Upper lobe of left lung (tissue), 6 donors: ENCODE data around the gene FGF14. TPM values are rescaled to one million over a fixed set of nuclear protein-coding genes. Genes with fewer than 3 reads are reported as not detected.

Experiments used
- ATAC-seq, 2 donors: fragments of 200-7000 bp; cut with Tn5 transposase; one replicate each; pipeline ENCODE4 v1.9.1; 2022; ENCODE audit warnings: mild to moderate bottlenecking in 2 of 2, moderate library complexity in 2 of 2; ENCODE audit not compliant: low FRiP score in 2 of 2
- DNase-seq, 2 donors: peaks; one replicate each; pipeline ENCODE4 v3.0.0-alpha.2; 2019 to 2020
- H3K27ac ChIP-seq, 4 donors: fragments of 200-600 bp; sonication (generic); one replicate each; pipeline ENCODE4 v1.5.1; 2016 to 2019
- H3K27me3 ChIP-seq, 4 donors: fragments of 200-600 bp; sonication (generic); one replicate each; pipeline ENCODE4 v1.5.1; 2017 to 2019
- H3K36me3 ChIP-seq, 4 donors: fragments of 200-600 bp; sonication (generic); one replicate each; pipeline ENCODE4 v1.5.1; 2016 to 2019
- H3K4me1 ChIP-seq, 4 donors: fragments of 200-600 bp; sonication (generic); one replicate each; pipeline ENCODE4 v1.5.1; 2018 to 2019
- H3K4me3 ChIP-seq, 4 donors: fragments of 200-600 bp; sonication (generic); one replicate each; pipeline ENCODE4 v1.5.1; 2017 to 2019; ENCODE audit warnings: mild to moderate bottlenecking in 2 of 4, moderate library complexity in 1 of 4
- H3K9me3 ChIP-seq, 4 donors: fragments of 200-600 bp; sonication (generic); one replicate each; pipeline ENCODE4 v1.5.1; 2018 to 2019
- EP300 ChIP-seq, 4 donors: sonication (generic); formaldehyde crosslinking; IDR thresholded peaks; one replicate each; pipeline ENCODE4 v1.5.1; 2017; ENCODE audit warnings: antibody characterized with exemption in 4 of 4, control low read depth in 2 of 4
- POLR2A ChIP-seq, 4 donors: fragments of 450-650 bp; IDR thresholded peaks; one replicate each; pipeline ENCODE4 v1.5.1; 2016 to 2017; ENCODE audit warnings: antibody characterized with exemption in 4 of 4, mild to moderate bottlenecking in 2 of 4
- POLR2AphosphoS5 ChIP-seq, 2 donors: sonication (generic); formaldehyde crosslinking; IDR thresholded peaks; one replicate each; pipeline ENCODE4 v1.5.1; 2017; ENCODE audit warnings: antibody characterized with exemption in 2 of 2
- WGBS, 2 donors: methylation state at CpG; one replicate each; pipeline ENCODE4 v1.1.5; 2017 to 2018; 5-methylcytosine and 5-hydroxymethylcytosine counted together
- total RNA-seq, 6 donors: library from RNA; depleted of rRNA in 4 of 6; stranded (reverse); fragments of >200 nt in 4 of 6; gene quantifications; one replicate each; pipeline versions ENCODE4 v1.1.0 to v1.2.1, GENCODE V29; 2016 to 2021
- TF ChIP-seq, protein P1 (sequence below), 6 experiments: fragments of 450-650 bp in 4 of 6; fragments of 200-600 bp in 2 of 6; sonication (generic) in 2 of 6; IDR thresholded peaks; one replicate each; pipeline ENCODE4 v1.5.1; 2016 to 2019; ENCODE audit warnings: antibody characterized with exemption in 6 of 6
- donor health status: DM: no; HTN: no; CAD: no; lungs with moderate emphysema.
- donor health status: DM: no; HTN: yes; CAD: no; lungs with severe emphysema.

FGF14 gene
- total RNA-seq, 6 donors from 2014 or later = 0.80 to 8.4 (median 4.1) TPM

DNA sequence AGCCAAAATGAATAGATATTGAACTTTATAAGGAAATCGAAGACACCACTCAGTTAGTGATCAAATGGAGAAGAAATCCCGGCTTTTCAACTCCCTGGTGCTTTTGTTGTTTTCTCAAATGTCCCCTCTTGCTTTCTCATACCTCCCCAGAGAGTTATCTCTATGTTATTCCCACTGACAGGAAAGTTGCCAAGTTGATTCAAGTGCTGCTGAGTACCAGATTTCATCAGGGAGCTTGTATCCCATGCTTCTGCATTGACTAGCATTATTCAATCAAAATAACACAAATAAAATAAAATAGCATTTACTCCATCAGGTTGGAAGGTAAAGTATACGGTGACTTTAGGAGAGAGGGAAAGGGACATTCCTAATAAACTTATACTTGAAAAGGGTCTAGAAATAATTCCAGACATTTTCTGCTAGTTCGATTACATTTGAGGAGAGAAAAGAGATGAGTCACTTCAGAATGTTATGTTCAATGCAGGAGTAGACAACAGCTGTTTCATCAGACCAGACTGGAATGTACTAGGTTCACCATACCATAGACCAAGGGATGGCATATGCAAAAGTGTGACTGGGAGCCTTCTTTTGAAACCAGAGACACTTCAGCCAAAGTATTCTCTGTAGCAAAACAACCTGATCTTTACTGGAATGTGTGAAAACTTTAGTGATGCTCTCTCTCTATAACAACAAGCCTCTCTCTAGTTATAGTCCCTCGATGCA lies 397.8 kb downstream of the FGF14 start:
- no peak overlapping the region for H3K27ac ChIP-seq
- no peaks in the 10 kb centered on the region for H3K4me1 ChIP-seq
- no peak for ATAC-seq
- no peak overlapping the region for H3K4me3 ChIP-seq
- DNase-seq = no peak
- no peak for TF ChIP-seq POLR2AphosphoS5 (IDR thresholded peaks at IDR 0.05)
- TF ChIP-seq POLR2A (IDR thresholded peaks at IDR 0.05) = no peak
- TF ChIP-seq, protein P1, sequence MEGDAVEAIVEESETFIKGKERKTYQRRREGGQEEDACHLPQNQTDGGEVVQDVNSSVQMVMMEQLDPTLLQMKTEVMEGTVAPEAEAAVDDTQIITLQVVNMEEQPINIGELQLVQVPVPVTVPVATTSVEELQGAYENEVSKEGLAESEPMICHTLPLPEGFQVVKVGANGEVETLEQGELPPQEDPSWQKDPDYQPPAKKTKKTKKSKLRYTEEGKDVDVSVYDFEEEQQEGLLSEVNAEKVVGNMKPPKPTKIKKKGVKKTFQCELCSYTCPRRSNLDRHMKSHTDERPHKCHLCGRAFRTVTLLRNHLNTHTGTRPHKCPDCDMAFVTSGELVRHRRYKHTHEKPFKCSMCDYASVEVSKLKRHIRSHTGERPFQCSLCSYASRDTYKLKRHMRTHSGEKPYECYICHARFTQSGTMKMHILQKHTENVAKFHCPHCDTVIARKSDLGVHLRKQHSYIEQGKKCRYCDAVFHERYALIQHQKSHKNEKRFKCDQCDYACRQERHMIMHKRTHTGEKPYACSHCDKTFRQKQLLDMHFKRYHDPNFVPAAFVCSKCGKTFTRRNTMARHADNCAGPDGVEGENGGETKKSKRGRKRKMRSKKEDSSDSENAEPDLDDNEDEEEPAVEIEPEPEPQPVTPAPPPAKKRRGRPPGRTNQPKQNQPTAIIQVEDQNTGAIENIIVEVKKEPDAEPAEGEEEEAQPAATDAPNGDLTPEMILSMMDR (IDR thresholded peaks at IDR 0.05) = no peak
- no peaks in the 10 kb centered on the region for H3K36me3 ChIP-seq
- no peaks in the 10 kb centered on the region for H3K9me3 ChIP-seq
- no peaks in the 10 kb centered on the region for H3K27me3 ChIP-seq
- 77 to 78% methylated on average over 5 of the region's 5 CpGs for WGBS, 2 donors

DNA sequence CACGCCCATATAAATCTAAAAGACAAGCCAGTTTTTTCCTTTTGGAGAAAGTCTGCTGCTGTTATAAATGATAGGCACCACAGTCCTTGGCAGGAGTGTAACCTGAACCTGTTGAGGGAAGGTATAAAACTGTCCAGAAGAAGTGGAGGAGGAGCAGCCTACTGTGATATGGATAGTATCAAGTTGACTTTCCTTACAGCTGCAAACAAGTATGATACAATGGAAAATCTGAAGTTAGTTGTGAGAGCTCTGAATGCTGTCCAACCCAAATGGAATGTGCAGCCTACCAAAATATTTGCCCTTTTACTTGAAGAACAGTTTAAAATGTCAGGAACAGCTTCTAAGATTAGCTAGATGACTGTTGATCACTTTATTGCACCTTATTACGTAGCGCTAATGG lies 399.6 kb downstream of the FGF14 start:
- H3K9me3 ChIP-seq = no peaks in the 10 kb centered on the region
- TF ChIP-seq POLR2A (IDR thresholded peaks at IDR 0.05) (no peak), EP300 (IDR thresholded peaks at IDR 0.05) (no peak), POLR2AphosphoS5 (IDR thresholded peaks at IDR 0.05) (no peak)
- TF ChIP-seq, protein P1 (IDR thresholded peaks at IDR 0.05) = no peak
- H3K36me3 ChIP-seq = no peaks in the 10 kb centered on the region
- no peak overlapping the region for H3K27ac ChIP-seq
- 74 to 81% methylated on average over 3 of the region's 3 CpGs for WGBS, 2 donors
- H3K4me3 ChIP-seq = no peak overlapping the region
- ATAC-seq (no peak), DNase-seq (no peak)
- no peaks in the 10 kb centered on the region for H3K27me3 ChIP-seq
- no peaks in the 10 kb centered on the region for H3K4me1 ChIP-seq

DNA sequence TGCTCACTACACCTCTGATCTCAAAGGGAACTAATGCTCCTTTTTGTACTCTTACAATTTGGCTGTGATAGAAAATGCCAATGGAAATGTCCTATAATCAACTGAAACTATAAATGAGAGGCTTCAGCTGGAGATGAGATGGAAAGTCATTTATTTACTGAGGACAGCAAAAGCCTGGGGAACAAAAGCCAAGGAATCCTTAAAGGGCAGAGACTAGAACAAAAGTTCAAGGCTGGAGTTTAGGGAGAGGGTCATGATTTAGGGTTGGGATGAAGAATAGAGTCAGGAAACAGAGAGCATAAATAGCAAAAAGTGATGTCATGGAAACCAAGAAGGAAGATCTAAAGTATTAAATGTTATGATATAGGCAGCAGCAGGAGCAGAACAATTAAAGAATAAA lies 401.1 kb downstream of the FGF14 start:
- Histone ChIP-seq H3K27ac (no peak overlapping the region), H3K27me3 (no peaks in the 10 kb centered on the region), H3K4me3 (no peak overlapping the region), H3K4me1 (no peaks in the 10 kb centered on the region), H3K9me3 (no peaks in the 10 kb centered on the region), H3K36me3 (no peaks in the 10 kb centered on the region)
- TF ChIP-seq, protein P1 (IDR thresholded peaks at IDR 0.05) = no peak
- TF ChIP-seq POLR2AphosphoS5 (IDR thresholded peaks at IDR 0.05) (no peak), EP300 (IDR thresholded peaks at IDR 0.05) (no peak), POLR2A (IDR thresholded peaks at IDR 0.05) (no peak)
- ATAC-seq (no peak), DNase-seq (no peak)

DNA sequence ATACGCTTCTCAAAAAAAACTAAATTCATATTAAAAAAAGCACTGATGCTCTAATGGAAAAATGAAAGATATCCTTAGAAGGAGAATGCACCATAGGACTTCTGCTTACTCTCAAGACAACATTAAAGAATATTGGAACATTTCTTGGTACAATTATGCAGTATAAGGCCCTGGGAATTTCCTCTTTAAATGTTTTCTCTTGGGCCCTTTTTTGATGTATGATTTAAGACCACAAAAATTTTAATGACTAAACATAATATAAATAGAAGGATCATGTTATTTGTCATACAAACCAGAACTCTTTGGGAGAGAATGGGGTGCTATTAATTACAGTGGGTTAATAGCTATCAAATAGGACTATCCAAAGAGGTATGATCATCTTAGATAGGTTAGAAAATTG lies 403.7 kb downstream of the FGF14 start:
- Histone ChIP-seq H3K27ac (no peak overlapping the region), H3K9me3 (no peaks in the 10 kb centered on the region), H3K4me3 (no peak overlapping the region), H3K27me3 (no peaks in the 10 kb centered on the region), H3K4me1 (no peaks in the 10 kb centered on the region), H3K36me3 (no peaks in the 10 kb centered on the region)
- 87 to 95% methylated on average over 1 of the region's 1 CpG for WGBS, 2 donors
- TF ChIP-seq, protein P1 (IDR thresholded peaks at IDR 0.05) = no peak
- TF ChIP-seq POLR2A (IDR thresholded peaks at IDR 0.05) (no peak), EP300 (IDR thresholded peaks at IDR 0.05) (no peak), POLR2AphosphoS5 (IDR thresholded peaks at IDR 0.05) (no peak)
- no peak for ATAC-seq
- no peak for DNase-seq

DNA sequence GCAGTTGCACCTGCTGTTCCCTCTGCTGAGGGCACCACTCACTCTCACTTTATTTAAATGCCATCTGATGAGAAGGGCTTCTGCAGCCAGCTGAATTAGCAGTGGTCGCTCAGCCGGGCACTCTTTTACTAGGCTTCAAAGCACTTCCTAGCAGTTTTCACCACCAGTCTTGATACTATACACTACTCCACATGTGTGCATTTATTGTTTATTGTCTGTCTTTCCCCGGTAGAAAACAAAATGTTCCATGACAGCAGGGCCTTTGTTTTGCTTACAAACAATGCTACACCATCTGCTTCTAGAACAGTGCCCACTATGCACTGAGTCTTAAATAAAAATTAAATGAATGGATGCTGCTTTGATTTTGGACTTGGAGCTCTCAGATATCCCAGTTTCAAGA lies 404.9 kb downstream of the FGF14 start:
- Histone ChIP-seq H3K9me3 (no peaks in the 10 kb centered on the region), H3K27ac (no peak overlapping the region), H3K4me3 (no peak overlapping the region), H3K36me3 (no peaks in the 10 kb centered on the region), H3K27me3 (no peaks in the 10 kb centered on the region), H3K4me1 (no peaks in the 10 kb centered on the region)
- DNase-seq (no peak), ATAC-seq (no peak)
- TF ChIP-seq, protein P1 (IDR thresholded peaks at IDR 0.05) = no peak
- no peak for TF ChIP-seq POLR2AphosphoS5 (IDR thresholded peaks at IDR 0.05)
- no peak for TF ChIP-seq POLR2A (IDR thresholded peaks at IDR 0.05)
- TF ChIP-seq EP300 (IDR thresholded peaks at IDR 0.05) = no peak
- 91 to 92% methylated on average over 3 of the region's 3 CpGs for WGBS, 2 donors
